Ovary (tissue), 3 donors: ENCODE measurements around the gene ISCU.

Experiments used
- CTCF ChIP-seq, 3 donors: fragments of 450-650 bp in 2 of 3; fragments of 200-600 bp in 1 of 3; IDR thresholded peaks; one replicate each; pipeline versions ENCODE4 v1.5.1 to v1.8.0; 2016 to 2022; ENCODE audit warnings: antibody characterized with exemption in 3 of 3, mild to moderate bottlenecking in 1 of 3
- EP300 ChIP-seq: sonication (generic); formaldehyde crosslinking; IDR thresholded peaks from one replicate; pipeline ENCODE4 v1.6.1; 2017; ENCODE audit warnings: antibody characterized with exemption
- POLR2A ChIP-seq: fragments of 450-650 bp; IDR thresholded peaks from one replicate; pipeline ENCODE4 v1.6.1; 2017; ENCODE audit warnings: antibody characterized with exemption, mild to moderate bottlenecking, moderate library complexity
- donor health status: DM: no; HTN: no; CAD: no.

GRCh38 chr12:108531929-108532848 is 30.2 kb upstream of the ISCU start:
- TF ChIP-seq CTCF (IDR thresholded peaks at IDR 0.05) (no peak), EP300 (no peak), POLR2A (no peak)
